GM12865 (cell line): ENCODE results near the gene SPAG8.

Experiments
- DNase-seq: peaks from one replicate; pipeline ENCODE4 v3.0.0; 2010; ENCODE audit warnings: low read depth
- H3K4me3 ChIP-seq: 2 replicates; pipeline ENCODE4 v1.5.1; 2011; ENCODE audit warnings: mild to moderate bottlenecking, low read depth, low read length, control low read depth
- CTCF ChIP-seq: IDR thresholded peaks from 2 replicates; pipeline ENCODE4 v1.5.1; 2011; ENCODE audit warnings: low read length, control low read depth, low read depth, inconsistent platforms; ENCODE audit not compliant: insufficient read depth; ENCODE audit errors: missing control alignments

The SPAG8 gene

GRCh38 chr9:35856206-35856605, 44.1 kb upstream of the SPAG8 start:
- no peak overlapping the region for H3K4me3 ChIP-seq
- TF ChIP-seq CTCF: no peak
- DNase-seq: no peak

- DNase-seq: no peak
- H3K4me3 ChIP-seq: no peak overlapping the region
- TF ChIP-seq CTCF: no peak
Observed at GRCh38 chr9:35854091-35854762, 42.2 kb upstream of the SPAG8 start.

GRCh38 chr9:35852876-35853865, 41.1 kb upstream of the SPAG8 start:
- no peak for TF ChIP-seq CTCF

GRCh38 chr9:35852267-35852815, 40.3 kb upstream of the SPAG8 start:
- no peak for TF ChIP-seq CTCF
- no peak for DNase-seq
- no peak overlapping the region for H3K4me3 ChIP-seq

More at GRCh38 chr9:35852876-35853865, 41.1 kb upstream of the SPAG8 start:
- no peak overlapping the region for H3K4me3 ChIP-seq
- DNase-seq: no peak

GRCh38 chr9:35847792-35848572, 35.9 kb upstream of the SPAG8 start:
- peak; percentile 93 for DNase-seq
- TF ChIP-seq CTCF: no peak

More at GRCh38 chr9:35847792-35848572, 35.9 kb upstream of the SPAG8 start:
- peak overlapping the region; percentile 27 for H3K4me3 ChIP-seq
